NB4 (cell line): ENCODE results near the gene STK35.

Experiments
- CTCF ChIP-seq: IDR thresholded peaks from one replicate; pipeline ENCODE4 v1.5.1; 2012; ENCODE audit warnings: low read depth, low read length
- POLR2A ChIP-seq: IDR thresholded peaks from 2 replicates; pipeline ENCODE4 v1.6.1; 2011; ENCODE audit warnings: mild to moderate bottlenecking; ENCODE audit not compliant: insufficient read length; ENCODE audit errors: extremely low read depth

GRCh38 chr20:2086177-2086979, 15.2 kb upstream of the STK35 start:
- TF ChIP-seq CTCF: no peak
- no peak for TF ChIP-seq POLR2A
